Measurements from ENCODE around the gene RNASE7.

RNASE7 gene

GRCh38 chr14:21072781-21073339 is 30.7 kb downstream of the RNASE7 start:
- Mint-ChIP-seq H3K4me1 (ENCODE audit: low read depth) (peaks cover 22% of the 10 kb centered on the region), H3K9me3 (no peaks in the 10 kb centered on the region), H3K36me3 (ENCODE audit: low read depth) (no peaks in the 10 kb centered on the region), H3K27ac (no peak overlapping the region), H3K27me3 (ENCODE audit: low read depth) (peaks cover 55% of the 10 kb centered on the region), H3K4me3 (no peak overlapping the region)
- DNase-seq (ENCODE audit: low spot score) = no peak

- peaks cover 17% of the 10 kb centered on the region for H3K4me1 Mint-ChIP-seq (ENCODE audit: low read depth)
- H3K36me3 Mint-ChIP-seq (ENCODE audit: low read depth) = no peaks in the 10 kb centered on the region
- H3K27me3 Mint-ChIP-seq (ENCODE audit: low read depth) = peaks cover 47% of the 10 kb centered on the region
- no peak overlapping the region for H3K4me3 Mint-ChIP-seq
- no peak overlapping the region for H3K27ac Mint-ChIP-seq
- DNase-seq (ENCODE audit: low spot score) = no peak
- H3K9me3 Mint-ChIP-seq = no peaks in the 10 kb centered on the region
Measured at GRCh38 chr14:21073921-21074320, 31.8 kb downstream of the RNASE7 start.

- Mint-ChIP-seq H3K4me3 (no peak overlapping the region), H3K27me3 (ENCODE audit: low read depth) (peaks cover 40% of the 10 kb centered on the region), H3K36me3 (ENCODE audit: low read depth) (no peaks in the 10 kb centered on the region), H3K4me1 (ENCODE audit: low read depth) (peaks cover 14% of the 10 kb centered on the region), H3K9me3 (no peaks in the 10 kb centered on the region), H3K27ac (no peak overlapping the region)
- DNase-seq (ENCODE audit: low spot score) = no peak
Measured at GRCh38 chr14:21074398-21075272, 32.5 kb downstream of the RNASE7 start.

- Mint-ChIP-seq H3K9me3 (no peaks in the 10 kb centered on the region), H3K4me1 (ENCODE audit: low read depth) (peaks cover 11% of the 10 kb centered on the region), H3K27me3 (ENCODE audit: low read depth) (peaks cover 31% of the 10 kb centered on the region), H3K27ac (no peak overlapping the region), H3K36me3 (ENCODE audit: low read depth) (no peaks in the 10 kb centered on the region), H3K4me3 (no peak overlapping the region)
- no peak for DNase-seq (ENCODE audit: low spot score)
Measured at GRCh38 chr14:21075719-21076437, 33.7 kb downstream of the RNASE7 start.

- Mint-ChIP-seq H3K4me3 (no peak overlapping the region), H3K4me1 (ENCODE audit: low read depth) (no peaks in the 10 kb centered on the region), H3K27me3 (ENCODE audit: low read depth) (peaks cover 14% of the 10 kb centered on the region), H3K9me3 (no peaks in the 10 kb centered on the region), H3K36me3 (ENCODE audit: low read depth) (no peaks in the 10 kb centered on the region), H3K27ac (no peak overlapping the region)
- no peak for DNase-seq (ENCODE audit: low spot score)
Measured at GRCh38 chr14:21077672-21078071, 35.5 kb downstream of the RNASE7 start.

- Mint-ChIP-seq H3K9me3 (no peaks in the 10 kb centered on the region), H3K4me1 (ENCODE audit: low read depth) (no peaks in the 10 kb centered on the region), H3K27me3 (ENCODE audit: low read depth) (peaks cover 10% of the 10 kb centered on the region), H3K36me3 (ENCODE audit: low read depth) (no peaks in the 10 kb centered on the region), H3K27ac (no peak overlapping the region), H3K4me3 (no peak overlapping the region)
- DNase-seq (ENCODE audit: low spot score) = no peak
Measured at GRCh38 chr14:21078287-21078686, 36.1 kb downstream of the RNASE7 start.

GRCh38 chr14:21078726-21079125 is 36.6 kb downstream of the RNASE7 start:
- no peak overlapping the region for H3K27ac Mint-ChIP-seq
- DNase-seq (ENCODE audit: low spot score) = no peak
- H3K4me3 Mint-ChIP-seq = no peak overlapping the region
- no peaks in the 10 kb centered on the region for H3K36me3 Mint-ChIP-seq (ENCODE audit: low read depth)
- H3K4me1 Mint-ChIP-seq (ENCODE audit: low read depth) = no peaks in the 10 kb centered on the region
- H3K27me3 Mint-ChIP-seq (ENCODE audit: low read depth) = peaks cover 6% of the 10 kb centered on the region
- no peaks in the 10 kb centered on the region for H3K9me3 Mint-ChIP-seq

- Mint-ChIP-seq H3K27me3 (ENCODE audit: low read depth) (no peaks in the 10 kb centered on the region), H3K4me3 (no peak overlapping the region), H3K4me1 (ENCODE audit: low read depth) (peaks cover 5% of the 10 kb centered on the region), H3K27ac (no peak overlapping the region), H3K9me3 (no peaks in the 10 kb centered on the region), H3K36me3 (ENCODE audit: low read depth) (no peaks in the 10 kb centered on the region)
- no peak for DNase-seq (ENCODE audit: low spot score)
Measured at GRCh38 chr14:21081521-21082142, 39.5 kb downstream of the RNASE7 start.

GRCh38 chr14:21083565-21084325 is 41.6 kb downstream of the RNASE7 start:
- peaks cover 16% of the 10 kb centered on the region for H3K4me1 Mint-ChIP-seq (ENCODE audit: low read depth)
- H3K27me3 Mint-ChIP-seq (ENCODE audit: low read depth) = no peaks in the 10 kb centered on the region
- no peak overlapping the region for H3K27ac Mint-ChIP-seq
- no peak overlapping the region for H3K4me3 Mint-ChIP-seq
- H3K9me3 Mint-ChIP-seq = no peaks in the 10 kb centered on the region
- H3K36me3 Mint-ChIP-seq (ENCODE audit: low read depth) = no peaks in the 10 kb centered on the region
- no peak for DNase-seq (ENCODE audit: low spot score)

- no peaks in the 10 kb centered on the region for H3K27me3 Mint-ChIP-seq (ENCODE audit: low read depth)
- H3K9me3 Mint-ChIP-seq = no peaks in the 10 kb centered on the region
- no peak overlapping the region for H3K4me3 Mint-ChIP-seq
- DNase-seq (ENCODE audit: low spot score) = no peak
- H3K27ac Mint-ChIP-seq = no peak overlapping the region
- H3K36me3 Mint-ChIP-seq (ENCODE audit: low read depth) = no peaks in the 10 kb centered on the region
- H3K4me1 Mint-ChIP-seq (ENCODE audit: low read depth) = peaks cover 17% of the 10 kb centered on the region
Measured at GRCh38 chr14:21084396-21084795, 42.2 kb downstream of the RNASE7 start.

- Mint-ChIP-seq H3K4me3 (no peak overlapping the region), H3K9me3 (no peaks in the 10 kb centered on the region), H3K36me3 (ENCODE audit: low read depth) (no peaks in the 10 kb centered on the region), H3K4me1 (ENCODE audit: low read depth) (peaks cover 17% of the 10 kb centered on the region), H3K27me3 (ENCODE audit: low read depth) (no peaks in the 10 kb centered on the region), H3K27ac (peak overlapping the region; percentile 60)
- no peak for DNase-seq (ENCODE audit: low spot score)
Measured at GRCh38 chr14:21084998-21085853, 43.1 kb downstream of the RNASE7 start.

- H3K27ac Mint-ChIP-seq = peak overlapping the region; percentile 60
- H3K4me3 Mint-ChIP-seq = no peak overlapping the region
Measured at GRCh38 chr14:21086908-21087293, 44.7 kb downstream of the RNASE7 start.

More at GRCh38 chr14:21086908-21087293, 44.7 kb downstream of the RNASE7 start:
- H3K27me3 Mint-ChIP-seq (ENCODE audit: low read depth) = no peaks in the 10 kb centered on the region
- H3K36me3 Mint-ChIP-seq (ENCODE audit: low read depth) = no peaks in the 10 kb centered on the region
- H3K4me1 Mint-ChIP-seq (ENCODE audit: low read depth) = peaks cover 17% of the 10 kb centered on the region
- no peaks in the 10 kb centered on the region for H3K9me3 Mint-ChIP-seq
- no peak for DNase-seq (ENCODE audit: low spot score)

Data from T-helper 2 cell treated with Interferon-gamma antibody and Interleukin-4, amounts not matched to agents 5 μg/mL and 100 μg/mL, for 36 hours (primary cell).